ENCODE measurements around the gene PRR35.

The PRR35 gene

GRCh38 chr16:577796-578195 lies 17.6 kb downstream of the PRR35 start:
- H3K4me3 ChIP-seq (ENCODE audit: low read depth, low read length) = no peak overlapping the region
- H3K79me2 ChIP-seq (ENCODE audit: control insufficient read depth, insufficient read depth, low read length, unreplicated experiment) = peaks cover 1% of the 10 kb centered on the region
- no peaks in the 10 kb centered on the region for H3K27me3 ChIP-seq (ENCODE audit: insufficient read depth, low read length)
- H3K36me3 ChIP-seq (ENCODE audit: insufficient read depth, low read length) = no peaks in the 10 kb centered on the region
- no peak overlapping the region for H2AFZ ChIP-seq (ENCODE audit: low read length, unreplicated experiment)
- no peaks in the 10 kb centered on the region for H3K4me1 ChIP-seq (ENCODE audit: control insufficient read depth, insufficient read depth, low read length, unreplicated experiment)
- no peak overlapping the region for H3K27ac ChIP-seq (ENCODE audit: low read depth, low read length)

- H2AFZ ChIP-seq (ENCODE audit: low read length, unreplicated experiment) = no peak overlapping the region
- no peak overlapping the region for H3K27ac ChIP-seq (ENCODE audit: low read depth, low read length)
- H3K4me3 ChIP-seq (ENCODE audit: low read depth, low read length) = no peak overlapping the region
- H3K36me3 ChIP-seq (ENCODE audit: insufficient read depth, low read length) = no peaks in the 10 kb centered on the region
- no peaks in the 10 kb centered on the region for H3K4me1 ChIP-seq (ENCODE audit: control insufficient read depth, insufficient read depth, low read length, unreplicated experiment)
- H3K79me2 ChIP-seq (ENCODE audit: control insufficient read depth, insufficient read depth, low read length, unreplicated experiment) = no peaks in the 10 kb centered on the region
- no peaks in the 10 kb centered on the region for H3K27me3 ChIP-seq (ENCODE audit: insufficient read depth, low read length)
These were observed 18.2 kb downstream of the PRR35 start for GRCh38 chr16:578232-578869.

GRCh38 chr16:578870-579405 lies 18.7 kb downstream of the PRR35 start:
- no peaks in the 10 kb centered on the region for H3K36me3 ChIP-seq (ENCODE audit: insufficient read depth, low read length)
- H3K27me3 ChIP-seq (ENCODE audit: insufficient read depth, low read length) = no peaks in the 10 kb centered on the region
- H3K4me3 ChIP-seq (ENCODE audit: low read depth, low read length) = no peak overlapping the region
- H3K4me1 ChIP-seq (ENCODE audit: control insufficient read depth, insufficient read depth, low read length, unreplicated experiment) = no peaks in the 10 kb centered on the region
- no peak overlapping the region for H3K27ac ChIP-seq (ENCODE audit: low read depth, low read length)
- no peak overlapping the region for H2AFZ ChIP-seq (ENCODE audit: low read length, unreplicated experiment)
- H3K79me2 ChIP-seq (ENCODE audit: control insufficient read depth, insufficient read depth, low read length, unreplicated experiment) = no peaks in the 10 kb centered on the region

GRCh38 chr16:580141-580945 lies 20.1 kb downstream of the PRR35 start:
- Histone ChIP-seq H3K4me1 (ENCODE audit: control insufficient read depth, insufficient read depth, low read length, unreplicated experiment) (no peaks in the 10 kb centered on the region), H3K4me3 (ENCODE audit: low read depth, low read length) (no peak overlapping the region), H3K36me3 (ENCODE audit: insufficient read depth, low read length) (no peaks in the 10 kb centered on the region), H3K27me3 (ENCODE audit: insufficient read depth, low read length) (no peaks in the 10 kb centered on the region), H3K79me2 (ENCODE audit: control insufficient read depth, insufficient read depth, low read length, unreplicated experiment) (no peaks in the 10 kb centered on the region), H3K27ac (ENCODE audit: low read depth, low read length) (no peak overlapping the region), H2AFZ (ENCODE audit: low read length, unreplicated experiment) (no peak overlapping the region)

GRCh38 chr16:580946-581498 lies 20.8 kb downstream of the PRR35 start:
- H2AFZ ChIP-seq (ENCODE audit: low read length, unreplicated experiment) = no peak overlapping the region
- H3K4me3 ChIP-seq (ENCODE audit: low read depth, low read length) = no peak overlapping the region
- no peaks in the 10 kb centered on the region for H3K27me3 ChIP-seq (ENCODE audit: insufficient read depth, low read length)
- peaks cover 2% of the 10 kb centered on the region for H3K4me1 ChIP-seq (ENCODE audit: control insufficient read depth, insufficient read depth, low read length, unreplicated experiment)
- H3K27ac ChIP-seq (ENCODE audit: low read depth, low read length) = no peak overlapping the region
- H3K36me3 ChIP-seq (ENCODE audit: insufficient read depth, low read length) = no peaks in the 10 kb centered on the region
- no peaks in the 10 kb centered on the region for H3K79me2 ChIP-seq (ENCODE audit: control insufficient read depth, insufficient read depth, low read length, unreplicated experiment)

- no peaks in the 10 kb centered on the region for H3K36me3 ChIP-seq (ENCODE audit: insufficient read depth, low read length)
- H3K27ac ChIP-seq (ENCODE audit: low read depth, low read length) = no peak overlapping the region
- H3K79me2 ChIP-seq (ENCODE audit: control insufficient read depth, insufficient read depth, low read length, unreplicated experiment) = no peaks in the 10 kb centered on the region
- no peak overlapping the region for H3K4me3 ChIP-seq (ENCODE audit: low read depth, low read length)
- no peaks in the 10 kb centered on the region for H3K27me3 ChIP-seq (ENCODE audit: insufficient read depth, low read length)
- H2AFZ ChIP-seq (ENCODE audit: low read length, unreplicated experiment) = no peak overlapping the region
- H3K4me1 ChIP-seq (ENCODE audit: control insufficient read depth, insufficient read depth, low read length, unreplicated experiment) = peaks cover 8% of the 10 kb centered on the region
These were observed 22.0 kb downstream of the PRR35 start for GRCh38 chr16:582218-582613.

GRCh38 chr16:582614-583331 lies 22.6 kb downstream of the PRR35 start:
- Histone ChIP-seq H3K4me3 (ENCODE audit: low read depth, low read length) (no peak overlapping the region), H3K4me1 (ENCODE audit: control insufficient read depth, insufficient read depth, low read length, unreplicated experiment) (peaks cover 8% of the 10 kb centered on the region), H3K79me2 (ENCODE audit: control insufficient read depth, insufficient read depth, low read length, unreplicated experiment) (peaks cover 1% of the 10 kb centered on the region), H3K36me3 (ENCODE audit: insufficient read depth, low read length) (no peaks in the 10 kb centered on the region), H3K27me3 (ENCODE audit: insufficient read depth, low read length) (no peaks in the 10 kb centered on the region), H3K27ac (ENCODE audit: low read depth, low read length) (no peak overlapping the region), H2AFZ (ENCODE audit: low read length, unreplicated experiment) (no peak overlapping the region)

- no peak overlapping the region for H2AFZ ChIP-seq (ENCODE audit: low read length, unreplicated experiment)
- no peaks in the 10 kb centered on the region for H3K27me3 ChIP-seq (ENCODE audit: insufficient read depth, low read length)
- H3K4me3 ChIP-seq (ENCODE audit: low read depth, low read length) = no peak overlapping the region
- no peaks in the 10 kb centered on the region for H3K36me3 ChIP-seq (ENCODE audit: insufficient read depth, low read length)
- H3K4me1 ChIP-seq (ENCODE audit: control insufficient read depth, insufficient read depth, low read length, unreplicated experiment) = peaks cover 8% of the 10 kb centered on the region
- no peak overlapping the region for H3K27ac ChIP-seq (ENCODE audit: low read depth, low read length)
- peaks cover 8% of the 10 kb centered on the region for H3K79me2 ChIP-seq (ENCODE audit: control insufficient read depth, insufficient read depth, low read length, unreplicated experiment)
These were observed 23.2 kb downstream of the PRR35 start for GRCh38 chr16:583470-583814.

GRCh38 chr16:583815-584591 lies 23.8 kb downstream of the PRR35 start:
- Histone ChIP-seq H3K4me3 (ENCODE audit: low read depth, low read length) (no peak overlapping the region), H3K36me3 (ENCODE audit: insufficient read depth, low read length) (no peaks in the 10 kb centered on the region), H3K79me2 (ENCODE audit: control insufficient read depth, insufficient read depth, low read length, unreplicated experiment) (peaks cover 9% of the 10 kb centered on the region), H3K27ac (ENCODE audit: low read depth, low read length) (no peak overlapping the region), H3K27me3 (ENCODE audit: insufficient read depth, low read length) (no peaks in the 10 kb centered on the region), H2AFZ (ENCODE audit: low read length, unreplicated experiment) (no peak overlapping the region), H3K4me1 (ENCODE audit: control insufficient read depth, insufficient read depth, low read length, unreplicated experiment) (peaks cover 8% of the 10 kb centered on the region)

- no peaks in the 10 kb centered on the region for H3K27me3 ChIP-seq (ENCODE audit: insufficient read depth, low read length)
- peaks cover 8% of the 10 kb centered on the region for H3K4me1 ChIP-seq (ENCODE audit: control insufficient read depth, insufficient read depth, low read length, unreplicated experiment)
- H3K27ac ChIP-seq (ENCODE audit: low read depth, low read length) = no peak overlapping the region
- H3K36me3 ChIP-seq (ENCODE audit: insufficient read depth, low read length) = no peaks in the 10 kb centered on the region
- peaks cover 9% of the 10 kb centered on the region for H3K79me2 ChIP-seq (ENCODE audit: control insufficient read depth, insufficient read depth, low read length, unreplicated experiment)
- no peak overlapping the region for H3K4me3 ChIP-seq (ENCODE audit: low read depth, low read length)
- H2AFZ ChIP-seq (ENCODE audit: low read length, unreplicated experiment) = no peak overlapping the region
These were observed 25.2 kb downstream of the PRR35 start for GRCh38 chr16:585351-585750.
